Measurements from ENCODE around the gene CUL1. TPM values are rescaled to one million over a fixed set of nuclear protein-coding genes. Genes with fewer than 3 reads are reported as not detected.

The CUL1 gene
- total and polyA plus RNA-seq, 2 donors (not counting 3 experiments of a cell fraction or from before 2014, with no cell fraction given), result 25.7 to 50.2 TPM

DNA sequence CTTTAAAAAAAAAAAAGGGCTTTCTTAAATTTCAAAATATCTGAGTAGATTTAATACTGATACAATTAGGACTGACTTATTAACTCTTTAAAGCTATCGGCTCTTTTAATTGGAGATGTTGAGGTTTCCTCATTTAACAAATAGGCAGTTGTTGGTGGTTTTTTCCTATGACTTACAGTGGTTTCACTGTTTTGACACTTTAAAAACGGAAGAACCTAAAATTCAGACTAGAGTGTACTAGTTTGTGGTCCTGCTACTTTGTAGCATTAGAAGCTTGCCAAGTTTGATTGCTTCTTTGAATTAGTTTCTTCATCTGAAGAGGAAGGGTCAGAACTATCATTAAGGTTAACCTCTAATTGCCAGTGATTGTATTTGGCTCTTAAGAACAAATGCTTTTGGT is 27.7 kb downstream of the CUL1 start:
- no peak overlapping the region for H3K4me3 ChIP-seq (replicated peaks in 1 of 3; ENCODE audit: insufficient read depth in 1 of 3, low read depth in 1 of 3, low read length in 3 of 3)
- no peak overlapping the region for H3K4me2 ChIP-seq (ENCODE audit: insufficient read depth, low read length)
- dilution Hi-C loops (cut with MboI; ENCODE audit: extremely low pct_ligation_motif_present, low sequenced_read_pairs) (no loop called here), intact Hi-C loops (cut with micrococcal nuclease) (no loop called here)
- TF ChIP-seq GATA2 (IDR thresholded peaks at IDR 0.05; ENCODE audit: insufficient read depth, insufficient read length, low read depth, low read length) (no peak), POLR2AphosphoS5 (IDR thresholded peaks at IDR 0.05; ENCODE audit: insufficient read depth, low read depth, low read length) (no peak), FOS (IDR thresholded peaks at IDR 0.05; ENCODE audit: borderline replicate concordance, insufficient read depth, low read length) (no peak), POLR2A (IDR thresholded peaks at IDR 0.05; ENCODE audit: low read depth, low read length) (no peak), MYC (IDR thresholded peaks at IDR 0.05; ENCODE audit: low read depth, low read length) (no peak), JUN (IDR thresholded peaks at IDR 0.05; ENCODE audit: borderline replicate concordance, insufficient read depth, insufficient read length, low read depth) (no peak), EZH2 (IDR thresholded peaks at IDR 0.05; ENCODE audit: borderline replicate concordance, low read depth, low read length, severe bottlenecking) (no peak)
- TF ChIP-seq, protein P1, sequence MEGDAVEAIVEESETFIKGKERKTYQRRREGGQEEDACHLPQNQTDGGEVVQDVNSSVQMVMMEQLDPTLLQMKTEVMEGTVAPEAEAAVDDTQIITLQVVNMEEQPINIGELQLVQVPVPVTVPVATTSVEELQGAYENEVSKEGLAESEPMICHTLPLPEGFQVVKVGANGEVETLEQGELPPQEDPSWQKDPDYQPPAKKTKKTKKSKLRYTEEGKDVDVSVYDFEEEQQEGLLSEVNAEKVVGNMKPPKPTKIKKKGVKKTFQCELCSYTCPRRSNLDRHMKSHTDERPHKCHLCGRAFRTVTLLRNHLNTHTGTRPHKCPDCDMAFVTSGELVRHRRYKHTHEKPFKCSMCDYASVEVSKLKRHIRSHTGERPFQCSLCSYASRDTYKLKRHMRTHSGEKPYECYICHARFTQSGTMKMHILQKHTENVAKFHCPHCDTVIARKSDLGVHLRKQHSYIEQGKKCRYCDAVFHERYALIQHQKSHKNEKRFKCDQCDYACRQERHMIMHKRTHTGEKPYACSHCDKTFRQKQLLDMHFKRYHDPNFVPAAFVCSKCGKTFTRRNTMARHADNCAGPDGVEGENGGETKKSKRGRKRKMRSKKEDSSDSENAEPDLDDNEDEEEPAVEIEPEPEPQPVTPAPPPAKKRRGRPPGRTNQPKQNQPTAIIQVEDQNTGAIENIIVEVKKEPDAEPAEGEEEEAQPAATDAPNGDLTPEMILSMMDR (IDR thresholded peaks at IDR 0.05; ENCODE audit: extremely low read depth in 1 of 2, insufficient read depth in 1 of 2, low read depth in 1 of 2, low read length in 2 of 2), result no peak
- TF ChIP-seq, protein P2, sequence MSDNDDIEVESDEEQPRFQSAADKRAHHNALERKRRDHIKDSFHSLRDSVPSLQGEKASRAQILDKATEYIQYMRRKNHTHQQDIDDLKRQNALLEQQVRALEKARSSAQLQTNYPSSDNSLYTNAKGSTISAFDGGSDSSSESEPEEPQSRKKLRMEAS (IDR thresholded peaks at IDR 0.05; ENCODE audit: insufficient read depth, insufficient read length), result no peak
- DNase-seq (ENCODE audit: low read depth, low spot score), result no peak
- ChIA-PET CTCF (no interaction called here), POLR2A (no interaction called here)
- H3K9me3 ChIP-seq (replicated peaks; ENCODE audit: control insufficient read depth, insufficient read depth, low read length), result no peaks in the 10 kb centered on the region
- BruUV-seq (replicated peaks), result no TSS peak
- no peak overlapping the region for H2AFZ ChIP-seq (ENCODE audit: low read depth, low read length)
- H3K36me3 ChIP-seq (ENCODE audit: control insufficient read depth in 2 of 2, extremely low read depth in 1 of 2, insufficient read depth in 2 of 2, low read length in 2 of 2), result peaks cover 2 to 4% of the 10 kb centered on the region in 2 experiments
- H3K27me3 ChIP-seq (ENCODE audit: control insufficient read depth in 2 of 2, insufficient read depth in 2 of 2, low read length in 2 of 2), result no peaks in the 10 kb centered on the region
- no peaks in the 10 kb centered on the region for H3K4me1 ChIP-seq (ENCODE audit: control insufficient read depth, extremely low read depth, insufficient read depth, low read length)
- no peak overlapping the region for H3K27ac ChIP-seq (ENCODE audit: insufficient read depth, low read depth, low read length)
- H4K20me1 ChIP-seq (replicated peaks; ENCODE audit: control insufficient read depth, extremely low read depth, insufficient read depth, low read length), result peaks cover 10% of the 10 kb centered on the region
- H3K9ac ChIP-seq (replicated peaks; ENCODE audit: extremely low read depth, insufficient read depth, low read length), result no peak overlapping the region
- H3K79me2 ChIP-seq (ENCODE audit: control insufficient read depth, insufficient read depth, low read length), result peaks cover 95% of the 10 kb centered on the region
- FAIRE-seq, result no peak
- no peaks in the 10 kb centered on the region for H3K9me1 ChIP-seq (replicated peaks; ENCODE audit: control insufficient read depth, extremely low read depth, insufficient read depth, low read length)
